ENCODE measurements around the gene SLC35F2.
A peak's percentile ranks its signal among the peaks of the same experiment; 100 is the strongest.
"Not testable (repeated sequence)": the region's sequence is repeated elsewhere in the genome, so short reads cannot be mapped to it uniquely, and the experiment has no call there.

Gene SLC35F2

GRCh38 chr11:107844041-107844440 is 14.5 kb downstream of the SLC35F2 start:
- ChIA-PET CTCF (no interaction called here), POLR2A (no interaction called here)
- TF ChIP-seq CTCF (IDR thresholded peaks at IDR 0.05; ENCODE audit: insufficient read depth, low read length, missing control alignments): no peak
- no peak overlapping the region for H3K4me3 ChIP-seq (ENCODE audit: low read depth, low read length)
- DNase-seq (ENCODE audit: low read depth, low spot score): no peak

- ChIA-PET POLR2A (no interaction called here), CTCF (no interaction called here)
- no peak for TF ChIP-seq CTCF (IDR thresholded peaks at IDR 0.05; ENCODE audit: insufficient read depth, low read length, missing control alignments)
- DNase-seq (ENCODE audit: low read depth, low spot score): no peak
- H3K4me3 ChIP-seq (ENCODE audit: low read depth, low read length): no peak overlapping the region
These were observed 16.0 kb downstream of the SLC35F2 start for GRCh38 chr11:107842412-107843100.

GRCh38 chr11:107840129-107840484 is 18.5 kb downstream of the SLC35F2 start:
- POLR2A ChIA-PET: interaction anchor here (1.3 to 1.4 kb wide), 2 partner anchors 19 to 71 kb away, joined by 4 read pairs; partner anchors contain the start of gene SLC35F2
- CTCF ChIA-PET: interaction anchor here (1.2 kb wide), 1 partner anchor 8 kb away, joined by 3 read pairs; no protein-coding TSS in a partner anchor
- no peak for DNase-seq (ENCODE audit: low read depth, low spot score)
- H3K4me3 ChIP-seq (ENCODE audit: low read depth, low read length): peak overlapping the region; percentile 10
- TF ChIP-seq CTCF (IDR thresholded peaks at IDR 0.05; ENCODE audit: insufficient read depth, low read length, missing control alignments): no peak

GRCh38 chr11:107836851-107837250 is 21.7 kb downstream of the SLC35F2 start:
- H3K4me3 ChIP-seq (ENCODE audit: low read depth, low read length): no peak overlapping the region
- DNase-seq (ENCODE audit: low read depth, low spot score): no peak
- ChIA-PET POLR2A (no interaction called here), CTCF (interaction anchor here (0.8 to 1.2 kb wide), 3 partner anchors 14 to 274 kb away, joined by 3 to 5 read pairs (median 3); no protein-coding TSS in a partner anchor)
- no peak for TF ChIP-seq CTCF (IDR thresholded peaks at IDR 0.05; ENCODE audit: insufficient read depth, low read length, missing control alignments)

GRCh38 chr11:107834995-107835394 is 23.6 kb downstream of the SLC35F2 start:
- ChIA-PET POLR2A (no interaction called here), CTCF (no interaction called here)
- no peak overlapping the region for H3K4me3 ChIP-seq (ENCODE audit: low read depth, low read length)
- no peak for DNase-seq (ENCODE audit: low read depth, low spot score)
- no peak for TF ChIP-seq CTCF (IDR thresholded peaks at IDR 0.05; ENCODE audit: insufficient read depth, low read length, missing control alignments)

- DNase-seq (ENCODE audit: low read depth, low spot score); POLR2A ChIA-PET; H3K4me3 ChIP-seq (ENCODE audit: low read depth, low read length): not testable (repeated sequence)
- CTCF ChIA-PET: interaction anchor here (1.0 kb wide), 1 partner anchor 285 kb away, joined by 3 read pairs; no protein-coding TSS in a partner anchor
These were observed 24.7 kb downstream of the SLC35F2 start for GRCh38 chr11:107833926-107834325.
